Measurements from ENCODE around the gene KCNK6. TPM values are rescaled to one million over a fixed set of nuclear protein-coding genes. Genes with fewer than 3 reads are reported as not detected.

KCNK6 gene
- total and polyA plus RNA-seq, 2 experiments from 2014 or later: 9.0 to 14.6 TPM

DNA sequence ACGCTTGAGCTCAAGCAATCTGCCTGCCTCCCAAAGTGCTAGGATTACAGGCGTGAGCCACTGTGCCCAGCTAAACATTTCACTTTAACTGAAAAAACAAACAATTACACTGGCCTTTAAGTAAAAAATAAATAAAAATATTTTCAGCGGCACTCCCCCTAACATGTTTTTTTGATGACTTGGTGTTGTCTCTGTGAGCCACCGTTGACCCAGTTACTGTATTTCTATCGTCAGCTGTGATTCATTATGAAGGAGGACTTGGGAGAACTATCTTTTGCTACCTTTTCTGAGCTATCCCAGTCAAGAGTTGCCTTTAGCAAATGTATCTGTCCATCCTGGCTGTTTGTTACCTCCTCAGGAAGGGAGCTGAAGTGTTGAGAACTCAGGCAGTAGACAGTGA, 34.1 kb upstream of the KCNK6 start:
- Mint-ChIP-seq H3K36me3 (ENCODE audit: low read depth) (peaks cover 47% of the 10 kb centered on the region), H3K27ac (no peak overlapping the region), H3K9me3 (no peaks in the 10 kb centered on the region), H3K4me3 (no peak overlapping the region), H3K27me3 (ENCODE audit: insufficient read depth, low read depth, poor library complexity) (peaks cover 5% of the 10 kb centered on the region), H3K4me1 (no peaks in the 10 kb centered on the region; the same call in 2 of the 3 replicates)
- DNase-seq (ENCODE audit: low spot score) (no peak), ATAC-seq (no peak)
- Histone ChIP-seq H3K27ac (ENCODE audit: low read depth) (0 out of 2 replicates have a peak overlapping the region, but pooled peaks have one; percentile 39), H2AFZ (no peak overlapping the region), H3K79me2 (replicated peaks; ENCODE audit: insufficient read depth) (peaks cover 44% of the 10 kb centered on the region), H3K4me2 (no peak overlapping the region), H3K4me3 (no peak overlapping the region), H3F3A (replicated peaks; ENCODE audit: low read depth) (peaks cover 24% of the 10 kb centered on the region), H3K36me3 (ENCODE audit: insufficient read depth) (peaks cover 17% of the 10 kb centered on the region), H4K20me1 (replicated peaks; ENCODE audit: insufficient read depth) (peaks cover 26% of the 10 kb centered on the region; the same call in 1 of the 2 replicates), H3K27me3 (ENCODE audit: insufficient read depth) (no peaks in the 10 kb centered on the region), H3K4me1 (ENCODE audit: insufficient read depth) (no peaks in the 10 kb centered on the region), H3K9me2 (ENCODE audit: insufficient read depth) (no peaks in the 10 kb centered on the region)
- TF ChIP-seq EZH2 (IDR thresholded peaks at IDR 0.05; ENCODE audit: low read depth, unreplicated experiment) (no peak), POLR2AphosphoS5 (IDR thresholded peaks at IDR 0.05; ENCODE audit: low read depth) (no peak), ZNF114 (CRISPR knock-in tag; IDR thresholded peaks at IDR 0.05) (no peak), JUNB (IDR thresholded peaks at IDR 0.05; ENCODE audit: unreplicated experiment) (no peak), STAT1 (IDR thresholded peaks at IDR 0.05; ENCODE audit: unreplicated experiment) (no peak), ZNF331 (CRISPR knock-in tag; IDR thresholded peaks at IDR 0.05; ENCODE audit: low read depth) (no peak), CREB1 (CRISPR knock-in tag; IDR thresholded peaks at IDR 0.05; ENCODE audit: low read depth) (no peak), NANOG (IDR thresholded peaks at IDR 0.05; ENCODE audit: borderline replicate concordance) (no peak), EZH2phosphoT487 (IDR thresholded peaks at IDR 0.05; ENCODE audit: unreplicated experiment) (no peak)
- TF ChIP-seq, protein P1, sequence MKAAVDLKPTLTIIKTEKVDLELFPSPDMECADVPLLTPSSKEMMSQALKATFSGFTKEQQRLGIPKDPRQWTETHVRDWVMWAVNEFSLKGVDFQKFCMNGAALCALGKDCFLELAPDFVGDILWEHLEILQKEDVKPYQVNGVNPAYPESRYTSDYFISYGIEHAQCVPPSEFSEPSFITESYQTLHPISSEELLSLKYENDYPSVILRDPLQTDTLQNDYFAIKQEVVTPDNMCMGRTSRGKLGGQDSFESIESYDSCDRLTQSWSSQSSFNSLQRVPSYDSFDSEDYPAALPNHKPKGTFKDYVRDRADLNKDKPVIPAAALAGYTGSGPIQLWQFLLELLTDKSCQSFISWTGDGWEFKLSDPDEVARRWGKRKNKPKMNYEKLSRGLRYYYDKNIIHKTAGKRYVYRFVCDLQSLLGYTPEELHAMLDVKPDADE (IDR thresholded peaks at IDR 0.05): no peak
- TF ChIP-seq, protein P2, sequence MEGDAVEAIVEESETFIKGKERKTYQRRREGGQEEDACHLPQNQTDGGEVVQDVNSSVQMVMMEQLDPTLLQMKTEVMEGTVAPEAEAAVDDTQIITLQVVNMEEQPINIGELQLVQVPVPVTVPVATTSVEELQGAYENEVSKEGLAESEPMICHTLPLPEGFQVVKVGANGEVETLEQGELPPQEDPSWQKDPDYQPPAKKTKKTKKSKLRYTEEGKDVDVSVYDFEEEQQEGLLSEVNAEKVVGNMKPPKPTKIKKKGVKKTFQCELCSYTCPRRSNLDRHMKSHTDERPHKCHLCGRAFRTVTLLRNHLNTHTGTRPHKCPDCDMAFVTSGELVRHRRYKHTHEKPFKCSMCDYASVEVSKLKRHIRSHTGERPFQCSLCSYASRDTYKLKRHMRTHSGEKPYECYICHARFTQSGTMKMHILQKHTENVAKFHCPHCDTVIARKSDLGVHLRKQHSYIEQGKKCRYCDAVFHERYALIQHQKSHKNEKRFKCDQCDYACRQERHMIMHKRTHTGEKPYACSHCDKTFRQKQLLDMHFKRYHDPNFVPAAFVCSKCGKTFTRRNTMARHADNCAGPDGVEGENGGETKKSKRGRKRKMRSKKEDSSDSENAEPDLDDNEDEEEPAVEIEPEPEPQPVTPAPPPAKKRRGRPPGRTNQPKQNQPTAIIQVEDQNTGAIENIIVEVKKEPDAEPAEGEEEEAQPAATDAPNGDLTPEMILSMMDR (conservative IDR thresholded peaks at IDR 0.05; ENCODE audit: low read depth in 2 of 2): no peak
- TF ChIP-seq, protein P3, sequence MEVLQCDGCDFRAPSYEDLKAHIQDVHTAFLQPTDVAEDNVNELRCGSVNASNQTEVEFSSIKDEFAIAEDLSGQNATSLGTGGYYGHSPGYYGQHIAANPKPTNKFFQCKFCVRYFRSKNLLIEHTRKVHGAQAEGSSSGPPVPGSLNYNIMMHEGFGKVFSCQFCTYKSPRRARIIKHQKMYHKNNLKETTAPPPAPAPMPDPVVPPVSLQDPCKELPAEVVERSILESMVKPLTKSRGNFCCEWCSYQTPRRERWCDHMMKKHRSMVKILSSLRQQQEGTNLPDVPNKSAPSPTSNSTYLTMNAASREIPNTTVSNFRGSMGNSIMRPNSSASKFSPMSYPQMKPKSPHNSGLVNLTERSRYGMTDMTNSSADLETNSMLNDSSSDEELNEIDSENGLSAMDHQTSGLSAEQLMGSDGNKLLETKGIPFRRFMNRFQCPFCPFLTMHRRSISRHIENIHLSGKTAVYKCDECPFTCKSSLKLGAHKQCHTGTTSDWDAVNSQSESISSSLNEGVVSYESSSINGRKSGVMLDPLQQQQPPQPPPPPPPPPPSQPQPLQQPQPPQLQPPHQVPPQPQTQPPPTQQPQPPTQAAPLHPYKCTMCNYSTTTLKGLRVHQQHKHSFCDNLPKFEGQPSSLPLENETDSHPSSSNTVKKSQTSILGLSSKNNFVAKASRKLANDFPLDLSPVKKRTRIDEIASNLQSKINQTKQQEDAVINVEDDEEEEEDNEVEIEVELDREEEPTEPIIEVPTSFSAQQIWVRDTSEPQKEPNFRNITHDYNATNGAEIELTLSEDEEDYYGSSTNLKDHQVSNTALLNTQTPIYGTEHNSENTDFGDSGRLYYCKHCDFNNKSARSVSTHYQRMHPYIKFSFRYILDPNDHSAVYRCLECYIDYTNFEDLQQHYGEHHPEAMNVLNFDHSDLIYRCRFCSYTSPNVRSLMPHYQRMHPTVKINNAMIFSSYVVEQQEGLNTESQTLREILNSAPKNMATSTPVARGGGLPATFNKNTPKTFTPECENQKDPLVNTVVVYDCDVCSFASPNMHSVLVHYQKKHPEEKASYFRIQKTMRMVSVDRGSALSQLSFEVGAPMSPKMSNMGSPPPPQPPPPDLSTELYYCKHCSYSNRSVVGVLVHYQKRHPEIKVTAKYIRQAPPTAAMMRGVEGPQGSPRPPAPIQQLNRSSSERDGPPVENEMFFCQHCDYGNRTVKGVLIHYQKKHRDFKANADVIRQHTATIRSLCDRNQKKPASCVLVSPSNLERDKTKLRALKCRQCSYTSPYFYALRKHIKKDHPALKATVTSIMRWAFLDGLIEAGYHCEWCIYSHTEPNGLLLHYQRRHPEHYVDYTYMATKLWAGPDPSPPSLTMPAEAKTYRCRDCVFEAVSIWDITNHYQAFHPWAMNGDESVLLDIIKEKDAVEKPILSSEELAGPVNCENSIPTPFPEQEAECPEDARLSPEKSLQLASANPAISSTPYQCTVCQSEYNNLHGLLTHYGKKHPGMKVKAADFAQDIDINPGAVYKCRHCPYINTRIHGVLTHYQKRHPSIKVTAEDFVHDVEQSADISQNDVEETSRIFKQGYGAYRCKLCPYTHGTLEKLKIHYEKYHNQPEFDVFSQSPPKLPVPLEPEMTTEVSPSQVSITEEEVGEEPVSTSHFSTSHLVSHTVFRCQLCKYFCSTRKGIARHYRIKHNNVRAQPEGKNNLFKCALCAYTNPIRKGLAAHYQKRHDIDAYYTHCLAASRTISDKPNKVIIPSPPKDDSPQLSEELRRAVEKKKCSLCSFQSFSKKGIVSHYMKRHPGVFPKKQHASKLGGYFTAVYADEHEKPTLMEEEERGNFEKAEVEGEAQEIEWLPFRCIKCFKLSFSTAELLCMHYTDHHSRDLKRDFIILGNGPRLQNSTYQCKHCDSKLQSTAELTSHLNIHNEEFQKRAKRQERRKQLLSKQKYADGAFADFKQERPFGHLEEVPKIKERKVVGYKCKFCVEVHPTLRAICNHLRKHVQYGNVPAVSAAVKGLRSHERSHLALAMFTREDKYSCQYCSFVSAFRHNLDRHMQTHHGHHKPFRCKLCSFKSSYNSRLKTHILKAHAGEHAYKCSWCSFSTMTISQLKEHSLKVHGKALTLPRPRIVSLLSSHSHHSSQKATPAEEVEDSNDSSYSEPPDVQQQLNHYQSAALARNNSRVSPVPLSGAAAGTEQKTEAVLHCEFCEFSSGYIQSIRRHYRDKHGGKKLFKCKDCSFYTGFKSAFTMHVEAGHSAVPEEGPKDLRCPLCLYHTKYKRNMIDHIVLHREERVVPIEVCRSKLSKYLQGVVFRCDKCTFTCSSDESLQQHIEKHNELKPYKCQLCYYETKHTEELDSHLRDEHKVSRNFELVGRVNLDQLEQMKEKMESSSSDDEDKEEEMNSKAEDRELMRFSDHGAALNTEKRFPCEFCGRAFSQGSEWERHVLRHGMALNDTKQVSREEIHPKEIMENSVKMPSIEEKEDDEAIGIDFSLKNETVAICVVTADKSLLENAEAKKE (CRISPR knock-in tag; IDR thresholded peaks at IDR 0.05): no peak
- TF ChIP-seq, protein P4, sequence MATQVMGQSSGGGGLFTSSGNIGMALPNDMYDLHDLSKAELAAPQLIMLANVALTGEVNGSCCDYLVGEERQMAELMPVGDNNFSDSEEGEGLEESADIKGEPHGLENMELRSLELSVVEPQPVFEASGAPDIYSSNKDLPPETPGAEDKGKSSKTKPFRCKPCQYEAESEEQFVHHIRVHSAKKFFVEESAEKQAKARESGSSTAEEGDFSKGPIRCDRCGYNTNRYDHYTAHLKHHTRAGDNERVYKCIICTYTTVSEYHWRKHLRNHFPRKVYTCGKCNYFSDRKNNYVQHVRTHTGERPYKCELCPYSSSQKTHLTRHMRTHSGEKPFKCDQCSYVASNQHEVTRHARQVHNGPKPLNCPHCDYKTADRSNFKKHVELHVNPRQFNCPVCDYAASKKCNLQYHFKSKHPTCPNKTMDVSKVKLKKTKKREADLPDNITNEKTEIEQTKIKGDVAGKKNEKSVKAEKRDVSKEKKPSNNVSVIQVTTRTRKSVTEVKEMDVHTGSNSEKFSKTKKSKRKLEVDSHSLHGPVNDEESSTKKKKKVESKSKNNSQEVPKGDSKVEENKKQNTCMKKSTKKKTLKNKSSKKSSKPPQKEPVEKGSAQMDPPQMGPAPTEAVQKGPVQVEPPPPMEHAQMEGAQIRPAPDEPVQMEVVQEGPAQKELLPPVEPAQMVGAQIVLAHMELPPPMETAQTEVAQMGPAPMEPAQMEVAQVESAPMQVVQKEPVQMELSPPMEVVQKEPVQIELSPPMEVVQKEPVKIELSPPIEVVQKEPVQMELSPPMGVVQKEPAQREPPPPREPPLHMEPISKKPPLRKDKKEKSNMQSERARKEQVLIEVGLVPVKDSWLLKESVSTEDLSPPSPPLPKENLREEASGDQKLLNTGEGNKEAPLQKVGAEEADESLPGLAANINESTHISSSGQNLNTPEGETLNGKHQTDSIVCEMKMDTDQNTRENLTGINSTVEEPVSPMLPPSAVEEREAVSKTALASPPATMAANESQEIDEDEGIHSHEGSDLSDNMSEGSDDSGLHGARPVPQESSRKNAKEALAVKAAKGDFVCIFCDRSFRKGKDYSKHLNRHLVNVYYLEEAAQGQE (IDR thresholded peaks at IDR 0.05; ENCODE audit: unreplicated experiment): no peak

Data from GM23338 (cell line).